Endodermal cell (in vitro differentiated cells): Measurements from ENCODE around the gene STX12. TPM values are rescaled to one million over a fixed set of nuclear protein-coding genes. Genes with fewer than 3 reads are reported as not detected.

Experiments
- DNase-seq: peaks from one replicate; pipeline ENCODE4 v3.0.0-alpha.2; 2017
- H3K27ac ChIP-seq: 2 replicates; pipeline ENCODE4 v1.5.1; 2013; ENCODE audit warnings: mild to moderate bottlenecking, low read depth, low read length, moderate library complexity
- H3K27me3 ChIP-seq: 2 replicates; pipeline ENCODE4 v1.6.1; 2013; ENCODE audit warnings: mild to moderate bottlenecking, low read length, moderate library complexity; ENCODE audit not compliant: insufficient read depth, control insufficient read depth, poor library complexity, severe bottlenecking
- H3K36me3 ChIP-seq: 2 replicates; pipeline ENCODE4 v1.7.0; 2013; ENCODE audit warnings: mild to moderate bottlenecking, low read length, moderate library complexity; ENCODE audit not compliant: control insufficient read depth, insufficient read depth
- H3K4me1 ChIP-seq: one replicate; pipeline ENCODE4 v1.7.0; 2013; ENCODE audit warnings: low read length; ENCODE audit not compliant: control insufficient read depth, insufficient read depth
- H3K4me3 ChIP-seq: 2 replicates; pipeline ENCODE4 v1.5.1; 2013; ENCODE audit warnings: mild to moderate bottlenecking, low read length, moderate library complexity
- H3K9ac ChIP-seq: 2 replicates; pipeline ENCODE4 v1.6.1; 2013; ENCODE audit warnings: mild to moderate bottlenecking, low read length, moderate library complexity; ENCODE audit not compliant: poor library complexity, severe bottlenecking; ENCODE audit errors: extremely low read depth
- H3K9me3 ChIP-seq: 2 replicates; pipeline ENCODE4 v1.6.1; 2013; ENCODE audit warnings: mild to moderate bottlenecking, low read length, moderate library complexity; ENCODE audit not compliant: control insufficient read depth
- H3K27ac Mint-ChIP-seq: 2 replicates; pipeline ENCODE4 v1.8.0; 2020; ENCODE audit warnings: mixed read lengths
- H3K27me3 Mint-ChIP-seq: 2 replicates; pipeline ENCODE4 v1.8.0; 2021; ENCODE audit warnings: mild to moderate bottlenecking, mixed read lengths; ENCODE audit not compliant: insufficient read depth
- H3K36me3 Mint-ChIP-seq: 2 replicates; pipeline ENCODE4 v1.8.0; 2020; ENCODE audit warnings: low read depth, mixed read lengths
- H3K4me1 Mint-ChIP-seq: 2 replicates; pipeline ENCODE4 v1.8.0; 2020; ENCODE audit warnings: mixed read lengths
- H3K4me3 Mint-ChIP-seq: 2 replicates; pipeline ENCODE4 v1.8.0; 2020; ENCODE audit warnings: mild to moderate bottlenecking, moderate library complexity, mixed read lengths
- H3K9me3 Mint-ChIP-seq: 2 replicates; pipeline ENCODE4 v1.8.0; 2020; ENCODE audit warnings: mild to moderate bottlenecking, mixed read lengths
- WGBS, 2 experiments: methylation state at CpG; one replicate each; pipeline versions ENCODE4 v1.1.5 to v1.1.7; 2013; ENCODE audit warnings: missing lambda C conversion rate in 2 of 2, mixed read lengths in 1 of 2; ENCODE audit not compliant: insufficient coverage in 1 of 2, insufficient read length in 1 of 2; 5-methylcytosine and 5-hydroxymethylcytosine counted together
- total RNA-seq, 2 donors: library from RNA; stranded (reverse); fragmentation: NEBNext Ultra II Directional in 1 of 2; extraction: Animal tissue kit (Norgen Biotek cat#: 25700) in 1 of 2; gene quantifications; 2 replicates in 1 of 2; 3 replicates in 1 of 2; pipeline ENCODE4 v1.2.1, GENCODE V29; 2021
- TF ChIP-seq, protein P1 (sequence below): fragments of 200-600 bp; sonication (generic); conservative IDR thresholded peaks from 2 replicates; pipeline ENCODE4 v1.5.0; 2021; ENCODE audit warnings: antibody characterized with exemption, mild to moderate bottlenecking

The STX12 gene
- total RNA-seq, 2 donors from 2014 or later: 19.5 to 23.3 TPM

DNA sequence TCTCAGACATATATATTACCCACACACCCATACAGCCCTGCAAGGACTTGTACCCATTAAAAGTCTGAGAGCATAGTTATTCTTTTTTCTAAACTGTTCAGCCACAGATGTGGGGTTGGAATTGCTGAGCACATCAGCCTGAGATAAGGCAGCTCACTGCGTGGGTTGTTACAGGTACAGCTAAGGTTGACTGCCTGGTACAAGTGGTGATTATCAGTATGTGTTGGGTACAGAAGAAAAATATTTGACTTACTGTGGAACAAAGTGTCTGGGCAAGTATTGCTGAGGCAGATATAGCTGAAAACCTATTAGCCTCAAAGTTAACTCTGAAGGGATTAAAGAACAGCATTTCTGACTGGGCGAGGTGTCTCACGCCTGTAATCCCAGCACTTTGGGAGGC lies 5.0 kb downstream of the STX12 start:
- Mint-ChIP-seq H3K4me1 (peaks cover 25% of the 10 kb centered on the region), H3K27ac (no peak overlapping the region), H3K9me3 (no peaks in the 10 kb centered on the region), H3K27me3 (no peaks in the 10 kb centered on the region), H3K4me3 (no peak overlapping the region), H3K36me3 (peaks cover 2% of the 10 kb centered on the region)
- TF ChIP-seq, protein P1, sequence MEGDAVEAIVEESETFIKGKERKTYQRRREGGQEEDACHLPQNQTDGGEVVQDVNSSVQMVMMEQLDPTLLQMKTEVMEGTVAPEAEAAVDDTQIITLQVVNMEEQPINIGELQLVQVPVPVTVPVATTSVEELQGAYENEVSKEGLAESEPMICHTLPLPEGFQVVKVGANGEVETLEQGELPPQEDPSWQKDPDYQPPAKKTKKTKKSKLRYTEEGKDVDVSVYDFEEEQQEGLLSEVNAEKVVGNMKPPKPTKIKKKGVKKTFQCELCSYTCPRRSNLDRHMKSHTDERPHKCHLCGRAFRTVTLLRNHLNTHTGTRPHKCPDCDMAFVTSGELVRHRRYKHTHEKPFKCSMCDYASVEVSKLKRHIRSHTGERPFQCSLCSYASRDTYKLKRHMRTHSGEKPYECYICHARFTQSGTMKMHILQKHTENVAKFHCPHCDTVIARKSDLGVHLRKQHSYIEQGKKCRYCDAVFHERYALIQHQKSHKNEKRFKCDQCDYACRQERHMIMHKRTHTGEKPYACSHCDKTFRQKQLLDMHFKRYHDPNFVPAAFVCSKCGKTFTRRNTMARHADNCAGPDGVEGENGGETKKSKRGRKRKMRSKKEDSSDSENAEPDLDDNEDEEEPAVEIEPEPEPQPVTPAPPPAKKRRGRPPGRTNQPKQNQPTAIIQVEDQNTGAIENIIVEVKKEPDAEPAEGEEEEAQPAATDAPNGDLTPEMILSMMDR: no peak
- no peak overlapping the region for H3K4me3 ChIP-seq
- H3K4me1 ChIP-seq: peaks cover 6% of the 10 kb centered on the region
- DNase-seq: no peak
- no peak overlapping the region for H3K9ac ChIP-seq
- H3K27me3 ChIP-seq: no peaks in the 10 kb centered on the region
- no peak overlapping the region for H3K27ac ChIP-seq
- peaks cover 16% of the 10 kb centered on the region for H3K36me3 ChIP-seq
- WGBS, 2 experiments: 80 to 92% methylated on average over 3 of the region's 3 CpGs
- no peaks in the 10 kb centered on the region for H3K9me3 ChIP-seq

DNA sequence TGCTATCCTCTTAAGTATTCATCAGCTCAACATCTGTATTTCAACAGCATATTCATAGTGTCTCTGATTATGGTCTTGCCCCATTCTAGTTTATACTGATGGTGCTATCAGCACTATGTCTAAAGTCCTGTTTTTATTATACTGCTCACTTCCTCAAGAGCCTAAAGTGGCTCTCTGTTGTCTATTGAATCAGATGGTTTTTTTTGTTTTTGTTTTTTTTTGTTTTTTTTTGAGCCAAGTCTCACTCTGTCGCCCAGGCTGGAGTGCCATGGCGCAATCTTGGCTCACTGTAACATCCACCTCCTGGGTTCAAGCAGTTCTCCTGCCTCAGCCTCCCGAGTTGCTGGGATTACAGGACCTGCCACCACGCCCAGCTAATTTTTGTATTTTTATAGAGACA lies 6.1 kb downstream of the STX12 start:
- Histone ChIP-seq H3K27ac (no peak overlapping the region), H3K4me1 (peaks cover 6% of the 10 kb centered on the region), H3K4me3 (no peak overlapping the region), H3K36me3 (peaks cover 16% of the 10 kb centered on the region), H3K9me3 (no peaks in the 10 kb centered on the region), H3K27me3 (no peaks in the 10 kb centered on the region), H3K9ac (no peak overlapping the region)
- Mint-ChIP-seq H3K4me3 (no peak overlapping the region), H3K9me3 (no peaks in the 10 kb centered on the region), H3K27me3 (no peaks in the 10 kb centered on the region), H3K27ac (no peak overlapping the region), H3K36me3 (peaks cover 2% of the 10 kb centered on the region), H3K4me1 (peaks cover 19% of the 10 kb centered on the region)
- TF ChIP-seq, protein P1: no peak
- DNase-seq: no peak
- 91 to 93% methylated on average over 4 of the region's 4 CpGs for WGBS, 2 experiments

DNA sequence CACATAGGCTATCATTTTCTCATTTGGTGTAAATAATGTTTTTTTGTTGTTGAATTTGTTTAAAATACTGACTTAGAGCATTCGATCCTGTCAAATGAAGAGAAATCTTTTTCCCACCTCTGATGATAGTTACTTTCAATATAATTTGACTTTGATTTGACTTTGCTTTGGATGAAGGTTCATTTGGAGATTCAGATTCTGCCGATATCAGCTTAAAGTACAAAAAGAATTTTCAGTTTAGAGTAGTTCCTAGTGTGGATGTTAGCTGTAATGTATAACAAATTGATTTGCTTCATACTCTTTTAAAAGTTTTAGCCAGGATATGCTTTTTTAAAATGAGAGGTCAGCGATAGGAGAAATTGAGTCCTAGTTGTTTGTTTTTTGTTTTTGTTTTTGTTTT lies 9.9 kb downstream of the STX12 start:
- Mint-ChIP-seq H3K36me3 (no peaks in the 10 kb centered on the region), H3K4me3 (no peak overlapping the region), H3K27me3 (no peaks in the 10 kb centered on the region), H3K27ac (peak overlapping the region; percentile 52), H3K9me3 (no peaks in the 10 kb centered on the region), H3K4me1 (peaks cover 18% of the 10 kb centered on the region)
- no peak for DNase-seq
- Histone ChIP-seq H3K4me3 (no peak overlapping the region), H3K36me3 (peaks cover 9% of the 10 kb centered on the region), H3K9me3 (no peaks in the 10 kb centered on the region), H3K4me1 (peaks cover 6% of the 10 kb centered on the region), H3K27me3 (no peaks in the 10 kb centered on the region), H3K9ac (no peak overlapping the region), H3K27ac (no peak overlapping the region)
- TF ChIP-seq, protein P1: no peak
- 86 to 96% methylated on average over 1 to 3 of the region's 3 CpGs for WGBS, 2 experiments
